Muscle of leg (tissue), 11 donors: ENCODE measurements around the gene S100PBP. TPM values are rescaled to one million over a fixed set of nuclear protein-coding genes. Genes with fewer than 3 reads are reported as not detected.

ENCODE experiments used
- DNase-seq: peaks from one replicate; pipeline ENCODE4 v3.0.0; 2013
- H3K27ac ChIP-seq: one replicate; pipeline ENCODE4 v1.5.1; 2013; ENCODE audit warnings: mild to moderate bottlenecking, low read length, control low read depth
- H3K27me3 ChIP-seq: one replicate; pipeline ENCODE4 v1.6.1; 2013; ENCODE audit warnings: low read length; ENCODE audit not compliant: control insufficient read depth, insufficient read depth
- H3K36me3 ChIP-seq: one replicate; pipeline ENCODE4 v1.6.1; 2013; ENCODE audit warnings: low read length; ENCODE audit not compliant: control insufficient read depth, insufficient read depth
- H3K4me1 ChIP-seq: one replicate; pipeline ENCODE4 v1.6.1; 2013; ENCODE audit warnings: low read length; ENCODE audit not compliant: control insufficient read depth, insufficient read depth
- H3K4me3 ChIP-seq: one replicate; pipeline ENCODE4 v1.5.1; 2013; ENCODE audit warnings: low read length, control low read depth
- H3K9me3 ChIP-seq: replicated peaks from 2 replicates; pipeline ENCODE4 v1.6.1; 2013; ENCODE audit warnings: low read depth, low read length; ENCODE audit not compliant: control insufficient read depth
- WGBS: methylation state at CpG from one replicate; pipeline ENCODE4 v1.1.5; 2013; ENCODE audit warnings: missing lambda C conversion rate; ENCODE audit not compliant: insufficient coverage; 5-methylcytosine and 5-hydroxymethylcytosine counted together
- polyA plus RNA-seq, 8 donors: library from polyadenylated mRNA; unstranded; fragments of 120-200 nt; gene quantifications; one replicate each; pipeline versions ENCODE4 v1.2.1 to v1.2.3, GENCODE V29; 2013; ENCODE audit warnings: inconsistent platforms in 1 of 8, low replicate concordance in 1 of 8; ENCODE audit not compliant: insufficient read length in 8 of 8, insufficient read depth in 1 of 8
- total RNA-seq: library from RNA; stranded (reverse); fragments of 120-200 nt; gene quantifications from one replicate; pipeline ENCODE4 v1.2.4, GENCODE V29; 2013

S100PBP gene
- total and polyA plus RNA-seq, 9 donors, result 16.9 to 26.6 (median 22.8) TPM

DNA sequence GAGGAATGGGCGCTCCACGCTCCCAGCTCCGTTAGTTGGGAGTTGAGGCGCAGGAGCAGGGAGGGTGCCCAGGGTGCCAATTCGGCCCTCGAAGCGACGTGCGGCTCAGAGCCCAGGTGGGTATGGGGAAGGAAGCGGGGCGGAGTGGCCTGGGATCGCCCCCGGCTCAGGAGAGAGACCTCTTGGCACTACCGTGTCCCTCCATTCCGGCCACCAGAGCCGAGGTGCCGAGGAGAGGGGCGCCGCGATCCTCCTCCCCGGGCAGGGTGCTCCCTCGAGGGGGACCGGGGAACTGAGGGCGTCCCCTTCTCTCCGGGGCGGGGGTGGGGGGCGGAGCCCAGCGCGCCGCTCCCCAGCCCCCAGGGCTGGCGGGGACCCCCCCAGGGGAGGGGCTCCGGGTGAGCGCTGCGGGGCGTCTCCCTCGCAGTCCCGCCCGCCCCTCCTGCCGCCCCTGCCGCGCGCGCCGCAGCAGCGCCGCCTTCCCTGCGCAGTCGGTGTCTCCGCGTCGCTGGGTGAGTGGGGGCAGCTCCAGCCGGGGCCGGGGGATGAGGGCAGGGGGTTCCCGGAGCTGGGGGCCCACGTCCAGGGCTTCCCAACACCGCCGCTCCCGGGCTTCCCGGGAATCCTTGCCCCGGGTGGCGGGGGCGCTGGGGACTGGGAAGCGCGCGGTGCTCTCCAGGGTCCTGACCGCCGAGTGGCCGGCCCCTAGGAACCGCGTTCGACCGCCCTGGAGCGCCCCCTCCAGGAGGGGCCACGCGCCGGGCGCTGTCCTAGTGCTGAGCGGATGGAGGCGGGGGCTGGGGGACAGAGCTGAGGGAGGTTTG is 68.8 kb downstream of the S100PBP start, which contains the start of gene HPCA:
HPCA (plus strand) TSS at position 488 of the 824 bp plus-strand sequence. CDS start 2,408 bp downstream, outside the sequence.
- Histone ChIP-seq H3K4me1 (peaks cover 13% of the 10 kb centered on the region), H3K9me3 (no peaks in the 10 kb centered on the region), H3K4me3 (no peak within 1 kb of the TSS), H3K36me3 (no peaks in the 10 kb centered on the region), H3K27me3 (peaks cover 47% of the 10 kb centered on the region), H3K27ac (no peak within 1 kb of the TSS)
- DNase-seq, result peak; percentile 71
- 1% methylated on average over 59 of the region's 79 CpGs for WGBS

DNA sequence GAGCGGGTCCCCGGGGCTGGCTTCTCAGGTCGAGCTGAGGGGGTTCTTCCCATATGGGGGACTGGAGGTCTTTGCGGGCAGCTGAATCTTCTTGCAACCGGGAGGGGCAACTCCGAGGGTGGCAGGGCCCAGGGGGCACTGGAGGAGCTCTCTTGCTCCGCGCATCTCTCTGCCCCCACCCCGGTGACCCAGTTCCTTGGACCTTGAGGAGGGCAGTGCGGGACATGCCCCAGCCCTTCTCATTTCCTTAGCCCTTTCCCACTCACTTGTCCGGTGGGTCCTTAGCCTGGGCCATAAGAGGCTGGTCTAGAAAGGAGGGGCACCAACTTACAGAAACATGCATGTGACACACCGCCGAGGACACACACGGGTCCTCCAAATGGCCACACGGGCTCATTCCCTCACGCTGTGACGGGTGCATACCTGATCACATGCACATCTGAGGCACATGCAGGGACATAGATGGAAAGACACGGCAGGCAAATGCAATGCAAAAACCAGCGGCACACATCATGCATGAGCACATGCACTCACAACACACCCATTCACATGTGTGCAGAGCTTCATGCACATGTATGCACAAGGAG is 69.5 kb downstream of the S100PBP start:
- no peaks in the 10 kb centered on the region for H3K36me3 ChIP-seq
- H3K4me3 ChIP-seq, result no peak overlapping the region
- no peak overlapping the region for H3K27ac ChIP-seq
- DNase-seq, result no peak
- H3K4me1 ChIP-seq, result peaks cover 12% of the 10 kb centered on the region
- peaks cover 53% of the 10 kb centered on the region for H3K27me3 ChIP-seq
- WGBS, result 21% methylated on average over 11 of the region's 19 CpGs
- no peaks in the 10 kb centered on the region for H3K9me3 ChIP-seq

DNA sequence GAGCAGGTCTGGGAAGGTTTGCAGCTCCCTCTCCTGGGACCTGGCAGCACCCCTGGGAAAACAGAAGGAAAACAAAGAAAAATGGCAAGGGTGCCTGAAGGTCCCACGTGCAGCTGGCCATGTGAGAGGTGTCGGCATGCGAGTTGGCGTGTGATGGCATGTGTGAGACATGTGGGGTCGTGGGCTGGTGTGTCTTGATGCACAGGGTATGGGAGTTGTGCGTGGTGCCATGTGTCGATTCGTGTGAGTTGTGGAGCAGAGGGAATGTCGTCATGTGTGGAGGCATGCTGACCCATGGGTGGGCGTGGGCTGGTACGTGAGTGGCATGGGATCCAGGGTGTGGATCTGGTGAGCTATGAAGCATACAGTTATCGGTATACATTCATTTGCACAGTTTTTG is 70.2 kb downstream of the S100PBP start:
- peaks cover 11% of the 10 kb centered on the region for H3K4me1 ChIP-seq
- no peak for DNase-seq
- H3K27ac ChIP-seq, result no peak overlapping the region
- no peaks in the 10 kb centered on the region for H3K9me3 ChIP-seq
- peaks cover 60% of the 10 kb centered on the region for H3K27me3 ChIP-seq
- 79% methylated on average over 11 of the region's 12 CpGs for WGBS
- no peaks in the 10 kb centered on the region for H3K36me3 ChIP-seq
- H3K4me3 ChIP-seq, result no peak overlapping the region

DNA sequence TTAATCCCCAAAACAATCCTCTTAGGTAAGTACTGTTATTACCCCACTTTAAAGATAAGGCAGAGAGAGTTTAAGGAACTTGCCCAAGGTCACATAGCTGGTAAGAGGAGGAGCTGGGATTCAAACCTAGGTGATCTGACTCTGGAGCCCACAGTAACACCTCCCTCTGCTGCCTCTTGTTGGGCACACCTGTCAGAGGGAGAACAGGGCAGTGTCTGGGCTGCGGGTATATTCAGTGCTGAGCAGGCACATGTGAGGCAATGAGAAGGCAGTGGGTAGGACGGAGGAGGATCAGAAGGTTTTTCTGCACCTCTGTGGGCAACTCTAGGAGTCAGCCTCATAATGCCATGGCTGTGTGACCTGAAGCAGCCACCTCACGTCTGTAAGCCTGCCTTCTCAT is 70.7 kb downstream of the S100PBP start:
- 60% methylated on average over 2 of the region's 3 CpGs for whole genome bisulfite sequencing
- Histone ChIP-seq H3K4me1 (peaks cover 13% of the 10 kb centered on the region), H3K27ac (no peak overlapping the region), H3K9me3 (no peaks in the 10 kb centered on the region), H3K4me3 (no peak overlapping the region), H3K27me3 (peaks cover 65% of the 10 kb centered on the region), H3K36me3 (no peaks in the 10 kb centered on the region)
- no peak for DNase-seq

DNA sequence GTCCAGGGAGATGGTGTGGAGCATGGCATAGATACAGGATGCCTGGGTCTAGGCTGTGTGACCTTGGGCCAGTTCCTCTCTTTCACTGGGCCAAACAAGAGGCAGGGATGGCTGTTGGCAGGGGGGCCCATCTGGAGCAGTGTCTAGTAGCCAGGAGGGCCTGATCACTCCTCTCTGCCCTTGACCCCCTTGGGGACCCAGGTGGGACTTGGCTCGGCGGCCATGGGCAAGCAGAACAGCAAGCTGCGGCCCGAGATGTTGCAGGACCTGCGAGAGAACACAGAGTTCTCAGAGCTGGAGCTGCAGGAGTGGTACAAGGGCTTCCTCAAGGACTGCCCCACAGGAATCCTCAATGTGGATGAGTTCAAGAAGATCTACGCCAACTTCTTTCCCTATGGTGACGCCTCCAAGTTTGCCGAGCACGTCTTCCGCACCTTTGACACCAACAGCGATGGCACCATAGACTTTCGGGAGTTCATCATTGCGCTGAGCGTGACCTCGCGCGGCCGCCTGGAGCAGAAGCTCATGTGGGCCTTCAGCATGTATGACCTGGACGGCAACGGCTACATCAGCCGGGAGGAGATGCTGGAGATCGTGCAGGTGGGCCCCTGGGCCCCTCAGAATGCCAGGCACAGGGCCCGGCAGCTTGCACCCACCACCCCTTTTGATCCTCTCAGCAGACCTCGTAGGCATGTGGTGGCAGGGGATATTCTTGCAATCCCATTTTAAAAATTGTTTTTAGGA is 71.4 kb downstream of the S100PBP start:
- DNase-seq, result no peak
- Histone ChIP-seq H3K4me1 (peaks cover 16% of the 10 kb centered on the region), H3K27ac (no peak overlapping the region), H3K36me3 (no peaks in the 10 kb centered on the region), H3K27me3 (peaks cover 70% of the 10 kb centered on the region), H3K4me3 (no peak overlapping the region), H3K9me3 (no peaks in the 10 kb centered on the region)
- 91% methylated on average over 22 of the region's 24 CpGs for WGBS

DNA sequence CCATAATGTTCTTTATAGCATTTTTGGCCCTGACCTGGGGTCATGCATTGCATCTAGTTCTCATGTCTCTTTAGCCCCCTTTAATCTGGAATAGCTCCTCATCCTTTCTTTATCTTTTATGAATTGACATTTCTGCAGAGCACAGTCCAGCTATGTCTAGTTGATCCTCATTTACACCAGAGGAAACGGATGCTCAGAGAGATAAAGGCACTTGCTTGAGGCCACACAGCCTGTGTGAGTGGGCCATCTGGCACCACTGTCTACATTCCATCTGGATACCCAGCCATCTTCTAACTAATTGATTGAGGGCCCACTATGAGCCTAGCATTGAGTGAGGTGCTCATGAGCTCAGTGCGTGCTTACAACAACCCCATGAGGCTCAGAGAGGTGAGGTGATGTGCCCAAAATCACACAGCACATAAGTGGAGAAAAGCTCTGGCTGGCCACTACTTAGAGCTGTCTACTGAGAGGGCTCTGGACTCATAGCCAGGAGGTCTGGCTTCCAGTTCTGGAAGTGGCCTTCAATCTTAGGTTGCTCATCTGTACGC is 72.4 kb downstream of the S100PBP start:
- Histone ChIP-seq H3K9me3 (no peaks in the 10 kb centered on the region), H3K27ac (no peak overlapping the region), H3K4me1 (peaks cover 17% of the 10 kb centered on the region), H3K36me3 (no peaks in the 10 kb centered on the region), H3K4me3 (no peak overlapping the region), H3K27me3 (peaks cover 67% of the 10 kb centered on the region)
- 100% methylated on average over 1 of the region's 3 CpGs for WGBS
- DNase-seq, result no peak

DNA sequence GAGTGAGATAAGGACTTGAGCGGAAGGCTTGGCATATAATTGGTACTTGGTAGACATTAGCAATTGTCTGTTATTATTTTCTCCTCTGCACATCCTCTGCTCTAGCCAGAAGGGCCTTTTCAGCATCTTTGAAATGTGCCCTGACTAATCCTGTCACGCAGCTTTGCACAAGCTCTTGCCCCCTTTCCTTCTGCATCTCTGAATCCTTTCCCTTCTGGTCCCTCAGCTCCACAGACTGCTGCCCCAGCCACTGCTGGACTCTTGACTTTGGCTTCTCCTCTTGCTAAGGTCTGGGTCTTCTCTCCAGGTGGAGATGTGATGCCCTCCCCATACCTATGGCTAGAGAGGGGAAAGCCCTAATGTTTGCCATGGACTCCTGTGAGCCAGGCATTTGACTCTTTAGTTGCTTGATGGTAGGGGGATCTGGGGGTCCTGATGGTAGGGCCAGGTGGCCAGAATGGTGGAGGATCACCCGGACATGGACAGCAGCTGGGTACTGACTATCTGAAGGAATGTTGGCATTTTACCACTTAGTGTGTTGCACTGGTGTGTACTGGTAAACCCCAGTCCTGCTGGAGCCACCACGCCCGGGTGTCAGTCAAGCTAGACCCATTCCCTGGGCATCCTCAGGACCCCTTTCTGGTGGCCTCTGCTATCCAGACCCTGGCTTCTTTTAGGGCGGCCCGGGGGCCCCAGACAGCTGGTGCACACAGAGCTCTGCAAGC is 73.2 kb downstream of the S100PBP start:
- Histone ChIP-seq H3K27ac (no peak overlapping the region), H3K27me3 (peaks cover 61% of the 10 kb centered on the region), H3K4me3 (no peak overlapping the region), H3K9me3 (no peaks in the 10 kb centered on the region), H3K36me3 (no peaks in the 10 kb centered on the region), H3K4me1 (peaks cover 17% of the 10 kb centered on the region)
- DNase-seq, result no peak
- WGBS, result 80% methylated on average over 6 of the region's 7 CpGs

DNA sequence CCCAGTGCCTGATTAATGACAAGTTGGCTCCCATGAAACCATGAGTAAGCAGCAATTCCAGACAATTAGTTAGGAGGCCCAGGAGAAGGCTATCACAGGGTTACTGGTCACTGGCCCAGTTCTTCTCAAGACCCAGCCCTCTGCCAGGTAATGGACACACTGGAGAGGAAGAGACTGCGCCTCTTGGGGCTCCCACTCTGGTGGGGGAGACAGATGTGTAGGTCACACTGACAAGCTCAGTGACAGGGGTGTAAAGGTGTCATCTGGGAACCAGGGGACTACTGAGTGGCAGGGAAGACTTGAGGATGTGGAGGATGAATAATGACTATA is 73.8 kb downstream of the S100PBP start:
- peaks cover 59% of the 10 kb centered on the region for H3K27me3 ChIP-seq
- H3K4me1 ChIP-seq, result peaks cover 12% of the 10 kb centered on the region
- no peak overlapping the region for H3K27ac ChIP-seq
- H3K4me3 ChIP-seq, result no peak overlapping the region
- no peaks in the 10 kb centered on the region for H3K36me3 ChIP-seq
- DNase-seq, result no peak
- no peaks in the 10 kb centered on the region for H3K9me3 ChIP-seq
- 100% methylated on average over 1 of the region's 1 CpG for WGBS

DNA sequence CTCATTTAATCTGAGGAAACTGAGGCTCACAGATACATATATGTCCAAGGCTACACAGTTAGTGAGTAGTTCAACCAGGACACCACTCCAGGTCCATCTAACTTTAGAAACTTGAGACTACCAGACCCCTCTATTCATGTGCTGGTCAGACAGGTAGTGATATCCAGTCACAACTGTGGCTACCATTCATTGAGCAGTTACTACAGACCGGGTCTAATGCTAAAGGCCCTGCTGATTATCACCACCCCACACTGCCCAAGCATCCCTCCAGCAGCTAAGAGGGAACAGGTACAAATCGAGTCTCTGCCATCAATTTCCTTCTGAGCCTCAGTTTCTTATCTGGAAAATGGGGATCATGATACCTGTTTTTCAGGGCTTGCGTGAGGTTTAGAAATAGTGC is 74.2 kb downstream of the S100PBP start:
- H3K4me1 ChIP-seq, result peaks cover 11% of the 10 kb centered on the region
- no peak overlapping the region for H3K4me3 ChIP-seq
- no peaks in the 10 kb centered on the region for H3K9me3 ChIP-seq
- no peaks in the 10 kb centered on the region for H3K36me3 ChIP-seq
- H3K27me3 ChIP-seq, result peaks cover 58% of the 10 kb centered on the region
- no peak for DNase-seq
- WGBS, result 100% methylated on average over 1 of the region's 3 CpGs
- no peak overlapping the region for H3K27ac ChIP-seq
